Activated CD4-positive, CD25-positive, alpha-beta regulatory T cell (primary cell): ENCODE data around the gene TNFRSF14.
"Not testable (repeated sequence)": the region's sequence is repeated elsewhere in the genome, so short reads cannot be mapped to it uniquely, and the experiment has no call there.

Experiments used
- DNase-seq, 4 experiments: peaks; one replicate each; lab custom pipeline; 2025; lab: John Stamatoyannopoulos, UW

Gene TNFRSF14

DNA sequence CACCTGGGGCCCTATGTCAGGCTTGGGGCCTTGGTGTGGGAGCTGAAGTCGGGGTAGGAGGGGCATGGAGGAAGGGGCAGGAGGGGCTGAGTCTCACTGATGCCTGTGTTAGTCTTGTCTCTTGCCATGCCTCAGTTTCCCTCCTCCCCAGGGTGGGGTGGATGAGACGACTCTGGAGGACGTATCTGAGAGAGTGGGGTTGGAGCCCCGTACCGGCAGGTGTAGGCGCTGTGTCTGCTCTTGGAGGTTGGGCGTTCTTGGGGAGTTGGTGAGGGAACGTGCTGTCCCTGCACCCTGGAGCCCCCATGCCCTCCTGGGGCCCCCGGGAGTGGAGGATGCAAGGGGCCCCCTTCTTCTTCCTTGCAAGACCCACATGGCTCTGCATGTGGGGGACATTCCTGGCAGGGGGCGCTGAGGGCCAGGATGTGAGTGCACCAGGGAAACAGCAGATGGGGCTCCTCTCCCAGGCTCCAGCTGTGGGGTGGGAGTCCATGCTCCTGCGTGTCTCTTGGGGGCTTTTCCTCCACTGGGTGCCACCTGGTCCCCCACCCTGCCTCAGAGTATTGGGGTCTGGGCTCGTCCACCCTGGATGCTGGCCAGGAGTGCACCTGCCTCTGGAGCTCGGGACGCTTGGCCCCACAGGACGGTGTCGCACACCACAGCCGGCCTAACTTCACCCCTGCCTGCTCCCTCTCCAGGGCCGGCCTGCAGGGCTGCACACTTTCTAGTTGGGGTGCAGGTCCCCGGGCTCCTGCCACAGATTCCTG, 1.4 kb upstream of the TNFRSF14 start:
- peak in 1 of 4 experiments; percentile 45 for DNase-seq

DNA sequence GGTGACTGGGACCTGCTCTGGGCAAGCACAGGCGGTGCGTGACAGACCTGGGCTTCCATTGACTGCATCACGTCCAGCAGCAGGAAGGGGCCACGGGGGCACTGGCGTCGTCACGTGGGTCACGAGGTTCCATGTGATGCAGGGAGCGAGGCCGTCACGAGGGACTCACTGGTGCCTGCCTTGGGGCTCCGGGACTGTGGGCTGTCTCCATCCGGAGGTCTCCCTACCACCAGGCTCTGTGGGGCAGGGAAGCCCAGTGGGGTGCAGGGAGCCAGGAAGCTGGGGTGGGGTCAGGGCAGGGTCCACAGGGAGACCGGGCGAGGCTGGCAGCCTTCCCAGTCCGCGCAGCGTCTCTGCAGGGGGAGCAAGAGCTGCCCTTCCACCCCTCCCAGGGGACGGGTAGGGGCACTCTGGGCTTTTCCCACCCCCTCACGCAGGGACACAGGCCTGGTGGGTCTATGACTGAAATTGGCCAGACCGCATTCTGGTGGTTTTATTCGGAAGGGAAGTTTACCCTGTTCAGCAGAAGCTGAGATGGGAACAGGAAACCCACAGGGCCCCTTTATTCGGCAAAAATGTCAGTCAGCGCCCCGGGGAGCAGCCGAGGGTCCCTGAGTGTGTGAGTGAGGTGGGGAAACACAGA, 416 bp upstream of the TNFRSF14 start:
- peak; percentile 26 to 57 (median 52) for DNase-seq

DNA sequence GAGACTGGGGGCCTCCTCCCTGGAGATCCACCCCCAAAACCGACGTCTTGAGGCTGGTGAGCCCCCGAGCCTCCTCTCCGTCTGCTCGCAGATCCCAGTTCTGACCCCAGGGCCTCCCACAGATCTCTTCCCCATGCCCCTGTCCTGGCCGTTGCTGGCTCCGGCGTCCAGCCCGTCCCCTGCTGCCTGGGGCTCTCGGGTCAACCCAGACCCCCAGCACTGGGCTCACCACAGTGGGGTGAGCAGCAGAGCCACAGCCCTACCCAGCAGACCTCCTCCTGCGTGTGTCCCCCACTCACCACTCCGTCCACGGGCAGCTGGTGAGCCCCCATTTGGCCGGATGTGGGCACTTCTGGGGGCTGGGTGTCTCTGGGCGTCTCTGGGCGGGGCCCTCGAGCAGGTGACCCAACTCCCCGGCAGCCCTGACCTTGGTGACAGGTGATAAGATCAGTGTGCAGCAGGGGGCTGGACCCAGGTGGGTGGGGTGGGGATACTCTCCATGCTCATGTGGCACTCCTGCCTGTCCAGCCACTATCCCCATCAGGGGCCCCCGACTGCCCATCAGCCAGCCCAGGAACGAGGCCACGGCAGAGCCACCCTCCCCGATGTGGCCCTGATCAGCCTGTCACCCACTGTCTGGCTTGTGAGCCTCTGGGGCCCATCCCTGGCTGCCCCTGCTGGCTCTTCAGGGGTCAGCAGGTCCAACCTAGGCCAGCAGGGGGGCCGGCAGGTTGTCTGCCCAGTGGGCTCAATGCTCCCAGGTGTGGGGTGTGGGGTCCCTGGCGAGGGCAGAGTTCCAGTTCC, 709 bp downstream of the TNFRSF14 start:
- no peak for DNase-seq

DNA sequence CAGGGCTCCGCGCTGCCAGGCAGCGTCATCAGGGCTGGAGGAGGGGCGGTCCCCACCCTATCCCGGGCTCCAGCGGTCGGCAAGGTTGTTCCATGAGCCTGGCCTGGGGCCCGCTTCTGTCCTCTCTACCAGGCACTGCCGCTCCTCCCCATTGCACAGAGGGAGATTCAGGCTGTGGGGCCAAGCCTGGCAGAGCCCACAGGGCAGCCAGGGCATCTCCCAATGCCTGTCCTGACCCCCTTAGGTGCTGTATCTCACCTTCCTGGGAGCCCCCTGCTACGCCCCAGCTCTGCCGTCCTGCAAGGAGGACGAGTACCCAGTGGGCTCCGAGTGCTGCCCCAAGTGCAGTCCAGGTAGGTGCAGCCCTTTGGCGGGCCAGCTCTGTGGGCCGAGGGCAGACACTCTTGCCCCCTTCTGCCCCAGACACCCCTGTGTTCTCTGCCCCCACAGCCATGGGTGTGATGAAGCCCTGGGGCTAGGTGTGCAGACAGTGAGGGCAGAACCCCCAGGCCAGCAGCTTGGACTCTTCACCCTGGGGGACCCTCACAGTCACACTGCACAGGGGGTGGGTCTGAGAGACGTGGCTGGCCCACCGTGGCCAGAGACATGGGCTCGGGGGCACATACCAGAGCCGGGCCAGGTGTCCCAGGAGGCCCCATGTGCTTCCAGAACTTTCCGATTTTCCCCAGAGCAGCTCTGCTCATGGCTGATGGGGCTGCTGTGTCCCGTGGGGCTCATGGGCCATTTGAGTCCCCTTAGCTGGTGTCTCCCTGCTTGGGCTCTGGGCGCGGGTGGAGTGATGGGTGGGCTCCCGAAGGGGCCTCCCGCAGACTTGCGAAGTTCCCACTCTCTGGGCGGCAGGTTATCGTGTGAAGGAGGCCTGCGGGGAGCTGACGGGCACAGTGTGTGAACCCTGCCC, 1.6 kb downstream of the TNFRSF14 start:
- DNase-seq: no peak

DNA sequence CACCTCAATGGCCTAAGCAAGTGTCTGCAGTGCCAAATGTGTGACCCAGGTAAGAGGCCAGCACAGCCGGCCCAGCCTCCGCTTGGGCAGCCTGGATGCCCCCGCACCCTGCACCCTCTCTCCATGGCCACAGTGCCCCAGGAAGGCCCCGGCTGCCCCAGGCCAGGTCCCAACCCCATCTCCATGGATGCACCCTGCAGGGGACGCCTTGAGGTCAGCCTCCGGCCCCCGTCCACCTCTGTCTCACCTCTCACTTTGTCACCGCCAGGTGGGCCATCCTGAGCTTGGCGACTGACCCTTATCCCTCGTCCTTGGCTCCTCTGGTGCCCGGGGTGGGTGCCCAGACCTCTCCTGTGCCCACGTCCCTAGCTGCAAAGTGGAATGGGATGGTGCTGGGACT, 2.2 kb downstream of the TNFRSF14 start:
- DNase-seq: no peak

DNA sequence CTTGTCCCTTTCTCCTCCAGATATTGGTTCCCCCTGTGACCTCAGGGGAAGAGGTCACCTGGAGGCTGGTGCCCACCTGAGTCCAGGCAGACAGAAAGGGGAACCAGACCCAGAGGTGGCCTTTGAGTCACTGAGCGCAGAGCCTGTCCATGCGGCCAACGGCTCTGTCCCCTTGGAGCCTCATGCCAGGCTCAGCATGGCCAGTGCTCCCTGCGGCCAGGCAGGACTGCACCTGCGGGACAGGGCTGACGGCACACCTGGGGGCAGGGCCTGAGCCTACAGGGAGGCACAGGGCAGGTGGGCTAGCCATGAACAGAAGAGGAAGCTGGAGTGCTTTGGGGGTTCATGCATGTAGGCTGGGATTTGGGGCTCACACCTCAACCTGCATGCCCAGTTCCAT, 2.7 kb downstream of the TNFRSF14 start:
- DNase-seq: no peak

DNA sequence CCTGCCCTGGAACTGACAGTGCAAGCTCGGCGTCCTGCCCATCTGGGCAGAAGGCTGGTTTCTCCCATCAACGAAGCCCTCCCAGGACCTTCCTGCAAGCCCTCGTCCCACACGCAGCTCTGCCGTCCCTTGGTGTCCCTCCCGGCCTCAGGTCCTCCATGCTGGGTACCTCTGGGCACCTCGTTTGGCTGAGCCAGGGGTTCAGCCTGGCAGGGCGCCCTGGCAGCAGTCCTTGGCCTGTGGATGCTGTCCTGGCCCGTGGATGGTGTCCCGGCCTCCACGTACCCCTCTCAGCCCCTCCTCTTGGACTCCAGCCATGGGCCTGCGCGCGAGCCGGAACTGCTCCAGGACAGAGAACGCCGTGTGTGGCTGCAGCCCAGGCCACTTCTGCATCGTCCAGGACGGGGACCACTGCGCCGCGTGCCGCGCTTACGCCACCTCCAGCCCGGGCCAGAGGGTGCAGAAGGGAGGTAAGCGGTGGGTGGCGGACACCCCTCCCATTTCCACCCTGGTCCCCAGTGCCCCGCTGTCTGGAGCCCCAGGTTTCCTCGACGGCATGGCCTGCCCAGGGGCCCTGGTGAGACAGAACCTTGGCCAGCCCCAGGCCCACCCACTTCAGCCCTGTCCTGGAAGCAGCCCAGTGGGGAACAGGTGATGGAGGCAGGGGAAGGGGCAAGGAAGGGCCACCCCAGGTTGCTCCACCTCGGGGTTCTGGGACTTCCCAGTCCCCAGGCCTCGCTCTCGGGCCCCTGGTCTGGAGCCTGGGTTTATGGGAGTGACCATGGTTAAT, 3.5 kb downstream of the TNFRSF14 start:
- no peak for DNase-seq

DNA sequence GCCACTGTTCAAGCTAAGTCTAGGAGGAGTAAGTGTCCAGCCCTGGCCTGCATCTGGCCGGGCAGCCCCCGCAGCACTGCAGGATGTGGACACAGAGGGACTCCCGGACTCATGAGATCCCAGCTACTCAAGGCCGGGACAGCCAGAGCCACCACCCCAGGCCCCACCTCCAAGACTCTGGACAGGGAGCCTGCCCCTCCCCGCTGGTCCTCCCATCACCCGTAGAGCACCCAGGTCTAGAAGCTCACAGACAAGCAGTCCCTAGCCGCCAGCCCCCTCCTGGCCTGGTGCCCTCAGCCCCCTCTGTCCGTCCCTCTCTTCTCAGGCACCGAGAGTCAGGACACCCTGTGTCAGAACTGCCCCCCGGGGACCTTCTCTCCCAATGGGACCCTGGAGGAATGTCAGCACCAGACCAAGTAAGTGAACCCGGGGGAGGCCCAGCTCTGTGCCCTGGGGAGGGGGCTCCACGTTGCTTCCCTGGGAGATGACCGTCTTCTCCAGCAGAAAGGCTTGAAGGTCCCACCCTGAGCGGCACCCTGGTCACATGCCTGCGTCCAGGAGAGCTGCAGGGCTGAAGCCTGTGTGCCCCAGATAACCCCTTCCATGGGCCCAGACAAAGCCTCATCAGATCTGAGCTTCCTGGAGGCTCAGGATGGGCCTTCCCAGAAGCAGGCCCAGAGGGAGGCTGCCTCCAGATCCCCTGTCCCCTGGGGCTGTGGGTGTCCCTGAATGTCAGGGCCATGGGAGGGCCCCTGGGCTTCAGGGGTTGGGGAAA, 4.3 kb downstream of the TNFRSF14 start:
- DNase-seq: no peak

DNA sequence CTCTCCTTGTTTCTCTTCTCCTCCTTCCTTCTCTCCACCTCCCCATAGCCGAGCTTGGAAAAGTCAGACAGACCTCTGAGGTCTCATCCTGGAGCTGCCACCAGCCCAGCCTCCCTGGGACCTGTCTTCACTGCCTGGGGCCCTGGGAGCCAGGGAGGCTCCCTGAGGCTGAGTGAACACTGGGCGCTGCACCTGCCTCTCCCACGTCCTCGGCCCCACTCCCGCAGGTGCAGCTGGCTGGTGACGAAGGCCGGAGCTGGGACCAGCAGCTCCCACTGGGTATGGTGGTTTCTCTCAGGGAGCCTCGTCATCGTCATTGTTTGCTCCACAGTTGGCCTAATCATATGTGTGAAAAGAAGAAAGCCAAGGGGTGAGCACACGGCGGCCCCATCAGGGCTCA, 5.3 kb downstream of the TNFRSF14 start:
- DNase-seq: no peak

DNA sequence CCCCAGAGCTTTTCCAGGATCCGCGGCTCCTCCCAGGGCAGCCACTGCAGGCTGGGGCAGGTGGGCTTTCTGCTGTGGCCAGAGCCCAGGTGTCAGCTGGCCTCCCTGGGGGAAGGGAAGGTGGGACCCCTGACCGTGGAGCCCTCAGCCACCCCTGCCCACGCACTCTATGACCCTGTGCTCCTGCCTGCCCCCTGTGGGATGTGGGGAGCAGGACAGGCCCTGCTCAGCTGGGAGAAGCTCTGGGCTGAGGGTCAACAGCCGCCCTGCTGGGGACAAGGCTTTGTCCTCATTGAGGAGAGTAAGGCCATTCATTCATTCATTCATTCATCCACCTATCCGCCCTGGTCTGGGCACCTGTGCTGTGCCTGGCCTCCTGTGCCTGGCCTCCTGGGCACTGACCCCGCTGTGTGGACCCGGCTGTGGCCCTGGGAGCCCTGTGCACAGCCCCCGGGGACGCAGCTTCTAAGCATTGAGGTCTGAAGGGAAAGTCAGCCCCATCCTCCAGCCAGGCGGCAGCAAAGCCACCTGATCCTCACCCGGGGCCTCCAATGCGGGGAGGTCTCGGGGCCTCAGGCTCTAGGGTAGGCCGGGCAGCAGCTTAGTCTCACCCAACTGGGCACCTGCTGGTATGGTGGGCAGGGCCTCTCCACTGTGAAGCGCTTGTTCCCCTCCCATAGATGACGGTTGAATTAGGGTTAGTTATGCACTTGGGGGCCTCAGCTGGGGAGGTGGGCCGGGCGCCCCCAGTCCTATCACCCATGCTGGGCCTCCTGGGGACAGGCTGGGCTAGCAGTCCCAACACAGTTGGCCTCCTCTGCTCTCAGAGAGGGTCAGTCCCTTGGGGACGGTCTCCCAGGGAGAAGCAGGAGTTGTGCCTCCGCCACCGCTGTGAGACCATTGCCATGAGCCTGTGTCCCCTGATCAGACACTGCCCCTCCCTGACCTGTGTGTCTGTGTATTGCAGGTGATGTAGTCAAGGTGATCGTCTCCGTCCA, 6.0 kb downstream of the TNFRSF14 start:
- DNase-seq: no peak

DNA sequence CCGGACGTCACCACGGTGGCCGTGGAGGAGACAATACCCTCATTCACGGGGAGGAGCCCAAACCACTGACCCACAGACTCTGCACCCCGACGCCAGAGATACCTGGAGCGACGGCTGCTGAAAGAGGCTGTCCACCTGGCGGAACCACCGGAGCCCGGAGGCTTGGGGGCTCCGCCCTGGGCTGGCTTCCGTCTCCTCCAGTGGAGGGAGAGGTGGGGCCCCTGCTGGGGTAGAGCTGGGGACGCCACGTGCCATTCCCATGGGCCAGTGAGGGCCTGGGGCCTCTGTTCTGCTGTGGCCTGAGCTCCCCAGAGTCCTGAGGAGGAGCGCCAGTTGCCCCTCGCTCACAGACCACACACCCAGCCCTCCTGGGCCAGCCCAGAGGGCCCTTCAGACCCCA, 7.0 kb downstream of the TNFRSF14 start:
- no peak for DNase-seq

DNA sequence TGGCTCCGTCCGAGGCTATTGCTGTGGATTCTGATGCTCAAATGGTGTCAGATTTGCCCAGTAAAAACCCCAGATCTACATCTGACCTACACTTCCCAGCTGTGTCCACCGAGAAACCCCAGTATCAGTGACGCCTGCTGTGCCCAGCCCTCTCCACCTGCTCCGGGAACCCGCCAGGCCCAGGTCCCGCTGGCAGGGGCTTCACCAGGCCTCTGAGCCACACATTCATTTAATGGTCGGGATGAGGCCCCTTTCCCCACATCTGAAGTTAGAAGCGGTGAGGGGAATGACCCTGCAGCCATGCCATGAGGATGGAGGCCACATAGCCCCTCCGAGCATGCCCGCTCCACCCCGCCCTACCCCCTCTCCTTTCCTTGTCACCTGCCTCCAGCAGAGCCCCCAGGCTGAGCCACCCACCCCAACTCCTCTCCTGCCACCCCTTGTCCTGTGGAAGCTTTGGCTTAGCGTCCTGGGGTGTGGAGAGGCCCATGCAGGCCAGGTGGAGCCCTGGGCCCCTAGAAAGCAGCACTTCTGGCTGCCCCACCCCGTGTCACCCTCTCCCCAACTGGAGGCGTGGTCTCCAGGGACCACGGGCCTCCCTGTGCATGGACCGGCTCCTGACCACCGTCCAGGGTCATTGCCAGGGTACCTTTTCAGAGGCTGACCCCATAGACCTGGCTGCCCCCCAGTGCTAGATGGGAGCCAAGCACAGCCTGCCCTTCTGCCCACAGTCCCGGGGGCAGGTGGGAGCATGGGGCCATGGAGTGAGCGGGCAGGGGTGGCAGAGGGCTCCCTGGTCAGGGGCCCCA, 8.0 kb downstream of the TNFRSF14 start:
- DNase-seq: no peak

DNA sequence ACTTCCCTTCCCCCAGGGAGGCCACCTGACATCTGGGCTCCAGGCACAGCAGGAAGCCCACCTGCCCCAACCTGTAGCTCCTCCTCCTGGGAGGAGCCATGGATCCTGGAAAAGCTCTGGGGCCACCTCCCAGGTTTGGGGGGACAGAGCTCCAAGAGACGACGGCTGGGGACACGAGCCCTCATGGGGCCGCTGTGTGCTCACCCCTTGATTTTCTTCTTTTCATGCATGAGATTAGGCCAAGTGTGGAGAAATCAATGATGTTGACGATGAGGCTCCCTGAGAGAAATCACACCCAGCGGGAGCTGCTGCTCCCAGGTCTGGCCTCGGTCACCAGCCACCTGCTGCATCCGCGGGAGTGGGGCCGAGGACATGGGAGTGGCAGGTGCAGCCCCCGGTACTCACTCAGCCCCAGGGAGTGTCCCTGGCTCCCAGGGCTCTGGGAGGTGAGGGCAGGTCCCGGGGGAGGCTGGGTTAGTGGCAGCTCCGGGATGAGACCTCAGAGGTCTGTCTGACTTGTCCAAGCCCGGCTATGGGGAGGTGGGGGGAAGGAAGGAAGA, 8.7 kb downstream of the TNFRSF14 start:
- DNase-seq: no peak

DNA sequence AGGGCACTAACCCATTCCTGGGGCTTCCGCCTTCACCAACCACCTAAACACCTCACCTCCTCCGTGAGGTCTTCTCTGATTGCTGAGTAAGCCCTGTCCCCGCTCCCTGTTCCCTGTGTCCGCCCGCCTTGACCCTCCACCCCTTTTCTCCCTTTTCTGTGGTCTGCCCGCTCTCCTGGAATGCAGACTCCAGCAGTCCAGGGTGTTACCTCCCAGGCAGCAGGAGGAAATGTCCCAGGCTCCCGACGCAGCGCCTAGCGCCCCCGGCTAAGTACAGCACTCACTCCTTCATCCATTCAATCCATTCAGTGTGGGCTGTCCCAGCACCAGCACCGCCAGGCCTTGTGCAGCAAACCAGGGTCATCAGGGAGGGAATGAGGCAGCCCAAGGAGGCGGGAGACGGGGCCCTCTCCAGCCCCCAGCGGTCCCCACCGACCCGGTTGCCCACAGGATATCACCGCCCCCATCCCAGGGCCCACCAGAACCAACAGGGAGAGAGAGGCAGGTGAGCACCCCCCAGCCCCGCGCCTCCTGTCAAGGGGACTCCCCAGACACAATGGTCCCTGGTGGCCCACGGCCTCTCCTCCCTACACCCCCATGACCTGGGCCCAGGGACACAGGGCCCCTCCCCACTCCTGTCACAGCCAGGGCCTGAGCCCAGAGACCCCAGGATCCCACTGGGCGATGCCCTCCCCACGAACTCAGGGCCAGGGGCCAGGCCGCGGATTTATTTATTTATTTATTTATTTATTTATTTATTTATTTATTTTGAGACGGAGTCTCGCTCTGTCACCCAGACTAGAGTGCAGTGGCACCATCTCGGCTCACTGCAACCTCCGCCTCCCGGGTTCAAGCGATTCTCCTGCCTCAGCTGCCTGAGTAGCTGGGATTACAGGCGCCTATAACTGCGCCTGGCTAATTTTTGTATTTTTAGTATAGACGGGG, 10.2 kb downstream of the TNFRSF14 start:
- no peak for DNase-seq

DNA sequence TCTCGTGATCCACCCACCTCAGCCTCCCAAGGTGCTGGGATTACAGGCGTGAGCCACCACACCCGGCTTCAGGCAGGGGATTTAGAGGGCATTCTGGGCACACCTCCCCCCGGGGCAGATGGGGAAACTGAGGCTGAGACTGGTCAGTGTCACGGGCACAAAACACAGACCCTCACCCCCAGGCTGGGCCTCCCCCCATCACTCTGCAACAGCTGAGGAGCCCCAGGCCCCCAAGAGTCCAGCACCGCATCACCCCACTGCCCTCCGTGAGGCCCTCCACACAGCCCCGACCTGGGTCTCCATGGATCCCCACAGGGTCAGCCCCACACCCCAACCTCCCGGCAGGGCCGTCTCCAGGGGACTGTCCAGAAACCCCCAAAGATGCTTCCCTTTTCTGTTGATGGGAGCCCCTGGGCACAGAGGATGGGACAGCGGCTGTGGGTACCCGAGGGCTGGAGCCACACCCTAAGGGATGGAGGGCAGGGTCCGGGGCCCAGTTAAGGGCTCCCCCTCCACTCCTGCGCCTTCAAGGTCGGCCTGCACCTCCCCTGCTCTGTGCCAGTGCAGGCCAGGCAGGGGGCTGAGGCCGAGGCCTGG, 11.0 kb downstream of the TNFRSF14 start:
- DNase-seq: no peak

DNA sequence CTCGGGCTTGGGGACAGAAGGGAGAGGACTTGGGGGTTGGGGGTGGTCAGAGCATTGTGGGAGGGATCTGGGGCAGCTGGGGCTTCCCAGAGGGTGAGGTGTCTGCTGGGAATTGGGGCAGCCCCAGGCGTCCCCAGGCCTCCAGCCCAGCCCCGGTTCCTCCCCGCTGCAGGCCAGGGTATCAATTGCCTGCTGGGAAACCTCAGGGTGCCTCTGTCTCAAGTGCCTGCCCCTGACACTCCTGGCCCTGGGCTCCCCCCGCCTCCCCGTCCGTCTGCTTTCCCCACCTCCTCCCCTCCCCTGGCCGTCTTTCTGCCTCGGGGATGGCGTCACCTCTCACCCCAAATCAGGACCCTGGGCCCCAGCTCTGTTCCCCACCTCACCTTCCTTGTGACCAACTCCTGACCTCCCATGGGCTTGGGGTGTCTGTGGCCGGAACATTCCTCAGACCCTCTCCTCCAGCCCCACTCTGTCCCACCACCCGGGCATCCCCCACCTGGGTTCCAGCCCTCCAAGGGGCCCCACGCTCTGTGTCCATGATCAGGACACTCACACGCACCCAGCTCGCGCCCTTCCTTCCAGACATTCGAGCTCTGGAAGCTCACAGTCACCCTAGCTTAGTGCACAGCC, 12.1 kb downstream of the TNFRSF14 start:
- not testable (repeated sequence) for DNase-seq
